Hematopoietic multipotent progenitor cell (in vitro differentiated cells): ENCODE measurements around the gene SMARCAL1. TPM values are rescaled to one million over a fixed set of nuclear protein-coding genes. Genes with fewer than 3 reads are reported as not detected.
A peak's percentile ranks its signal among the peaks of the same experiment; 100 is the strongest.
"Not testable (repeated sequence)": the region's sequence is repeated elsewhere in the genome, so short reads cannot be mapped to it uniquely, and the experiment has no call there.

ENCODE experiments used
- DNase-seq, 3 donors: peaks; one replicate each; pipeline ENCODE4 v3.0.0-alpha.2; 2011 to 2015; ENCODE audit warnings: low read depth in 2 of 3, low spot score in 2 of 3
- total RNA-seq: library from RNA; depleted of rRNA; stranded (reverse); fragments of >200 nt; gene quantifications from one replicate; pipeline ENCODE4 v1.2.3, GENCODE V29; 2012

The SMARCAL1 gene
- 28.0 TPM for total RNA-seq

DNA sequence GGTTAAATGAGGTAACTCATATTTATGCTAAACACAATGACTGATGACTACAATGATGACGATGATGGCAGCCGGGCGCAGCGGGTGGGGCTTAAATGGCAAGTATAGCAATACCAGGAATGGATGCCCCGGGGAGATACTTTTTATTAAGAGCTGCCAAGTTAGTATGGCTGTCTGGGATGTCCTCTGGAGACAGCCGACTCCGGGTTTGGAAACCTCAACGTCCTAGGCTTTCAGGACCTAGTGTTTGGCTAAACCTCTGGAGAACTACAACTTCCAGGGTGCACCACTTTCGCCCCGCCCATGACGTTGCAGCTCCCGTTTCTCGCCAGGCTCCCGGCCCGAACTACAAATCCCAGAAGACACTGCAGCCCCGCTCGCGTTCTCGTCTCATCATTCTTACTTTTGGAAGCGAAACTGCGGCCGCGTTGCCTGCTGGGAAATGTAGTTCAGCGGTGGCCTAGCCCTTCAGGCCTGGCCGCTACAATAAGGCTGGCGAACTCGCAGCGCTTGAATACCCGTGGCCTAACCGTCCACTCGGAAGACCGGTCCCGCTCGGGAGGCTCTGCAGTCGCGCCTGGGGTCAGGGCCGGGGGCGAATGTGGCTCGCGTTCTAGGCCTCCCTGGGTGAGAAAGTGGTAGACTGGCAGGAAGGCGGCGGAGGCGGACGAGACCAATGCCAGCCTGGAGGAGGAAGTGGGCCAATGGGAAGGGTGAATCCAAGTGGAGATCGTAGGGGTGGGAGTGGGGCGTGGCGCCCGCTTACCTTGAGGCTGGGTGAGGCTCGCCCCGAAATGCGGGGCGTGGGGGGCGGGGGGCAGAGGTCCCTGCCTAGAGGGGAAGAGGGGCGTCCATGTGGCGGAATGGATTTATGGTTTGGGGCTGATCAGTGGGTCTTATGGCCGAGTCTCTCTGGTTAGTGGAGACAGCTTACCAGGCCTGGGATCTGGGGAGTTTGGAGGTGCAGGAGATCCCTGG lies at the start of gene SMARCAL1:
TSS of gene SMARCAL1 (plus strand) at position 463 of the 978 bp plus-strand sequence. CDS start 2,221 bp downstream, outside the sequence.
- DNase-seq: peak; percentile 91 to 99 (median 98)

DNA sequence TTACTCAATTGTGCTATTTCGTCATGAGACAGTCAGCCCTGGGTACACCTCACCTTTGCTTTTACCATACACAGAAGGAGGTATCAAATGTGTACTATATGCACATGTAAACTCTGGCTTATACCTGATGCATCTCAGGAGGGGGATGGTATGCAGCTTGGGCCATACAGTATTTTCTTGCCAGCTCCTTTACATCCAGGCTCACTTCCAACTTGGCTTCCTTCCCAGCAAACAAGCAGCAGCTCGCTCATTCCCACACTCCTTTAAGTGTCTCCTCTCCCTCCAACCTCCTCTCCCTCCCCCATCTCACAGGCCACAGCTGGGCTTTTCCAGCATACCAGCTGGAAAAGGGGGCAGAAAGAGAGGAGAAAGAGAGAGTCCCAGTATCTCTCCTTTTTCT lies 49.6 kb upstream of the SMARCAL1 start:
- DNase-seq: no peak

- no peak for DNase-seq
These were observed 49.1 kb upstream of the SMARCAL1 start for GRCh38 chr2:216363221-216363620.

- DNase-seq: no peak
These were observed 46.8 kb upstream of the SMARCAL1 start for GRCh38 chr2:216365518-216365917.

GRCh38 chr2:216366777-216367471 lies 45.4 kb upstream of the SMARCAL1 start:
- DNase-seq: no peak

DNA sequence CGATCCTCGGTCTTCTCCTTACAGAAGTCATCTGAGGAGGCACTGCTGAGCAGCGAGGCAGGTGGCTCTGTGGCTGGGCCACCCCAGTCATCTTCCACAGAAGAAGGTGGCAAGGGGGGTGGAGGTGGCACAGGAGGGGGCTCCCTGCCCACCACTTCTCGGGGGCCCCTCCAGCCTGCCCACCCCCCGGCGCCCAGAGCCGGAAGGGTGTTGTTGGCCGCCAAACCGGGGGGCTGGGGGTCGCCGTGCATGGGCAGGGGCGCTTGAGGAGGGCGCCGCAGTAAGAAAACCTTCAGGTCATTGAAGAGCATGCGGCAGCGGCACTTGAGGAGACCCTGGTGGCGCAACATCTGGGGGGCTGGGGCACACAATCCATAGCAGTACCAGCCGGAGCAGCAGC lies 42.5 kb upstream of the SMARCAL1 start:
- no peak for DNase-seq

GRCh38 chr2:216370961-216371712 lies 41.1 kb upstream of the SMARCAL1 start:
- no peak for DNase-seq

DNA sequence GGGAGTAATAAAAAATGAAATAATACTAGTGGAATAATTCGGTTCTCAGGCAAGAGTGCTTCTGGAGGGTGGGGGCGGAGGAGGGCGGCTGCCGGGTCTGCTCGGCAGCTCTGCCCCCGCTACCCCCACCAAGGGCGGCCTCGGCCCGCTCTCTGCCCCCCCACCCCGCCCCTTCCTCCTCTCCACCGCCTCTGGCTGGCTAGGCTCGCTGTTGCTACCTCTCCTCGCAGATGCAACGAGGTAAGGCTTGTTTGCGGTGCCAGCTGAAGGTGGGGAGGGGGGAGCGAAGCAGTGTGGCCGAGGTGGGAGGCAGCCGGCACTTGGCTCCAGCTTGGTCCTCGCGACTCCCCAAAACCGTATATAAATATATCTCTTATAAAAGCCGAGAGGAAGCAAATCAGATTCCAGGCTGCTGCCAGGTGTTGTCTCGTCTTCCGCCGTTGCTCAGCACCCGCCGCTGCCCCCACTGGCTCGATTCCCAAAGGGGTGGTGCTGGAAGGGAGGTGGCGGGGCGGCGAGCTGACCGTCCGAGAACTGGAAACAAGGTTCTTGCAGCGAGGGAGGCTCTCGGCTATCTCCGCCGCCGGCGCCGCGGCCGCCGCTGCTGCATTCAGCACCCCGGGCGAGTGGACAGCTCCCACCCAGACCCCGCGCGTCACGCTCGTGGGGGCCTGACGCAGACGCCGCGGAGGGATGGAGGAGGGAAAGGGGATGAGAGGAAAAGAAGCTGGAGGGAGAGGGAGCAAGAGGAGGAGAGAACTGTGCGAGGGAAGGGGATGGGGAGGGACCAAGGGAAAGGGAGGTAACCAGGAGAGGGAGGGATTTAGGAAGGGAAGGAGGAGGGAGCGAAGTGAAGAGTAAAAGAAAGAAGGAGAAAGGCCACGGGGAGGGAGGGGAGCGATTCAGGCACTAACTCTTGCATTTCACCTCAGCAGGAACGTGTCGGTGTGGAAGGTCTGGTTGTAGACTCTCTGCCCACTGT lies 40.3 kb upstream of the SMARCAL1 start, which contains the start of gene MARCHF4:
TSS of gene MARCHF4 (minus strand) at position 763 of the 982 bp plus-strand sequence. CDS start 2,223 bp downstream, outside the sequence.
- peak; percentile 46 to 68 (median 67) for DNase-seq

GRCh38 chr2:216372761-216373291 lies 39.5 kb upstream of the SMARCAL1 start:
- no peak for DNase-seq

DNA sequence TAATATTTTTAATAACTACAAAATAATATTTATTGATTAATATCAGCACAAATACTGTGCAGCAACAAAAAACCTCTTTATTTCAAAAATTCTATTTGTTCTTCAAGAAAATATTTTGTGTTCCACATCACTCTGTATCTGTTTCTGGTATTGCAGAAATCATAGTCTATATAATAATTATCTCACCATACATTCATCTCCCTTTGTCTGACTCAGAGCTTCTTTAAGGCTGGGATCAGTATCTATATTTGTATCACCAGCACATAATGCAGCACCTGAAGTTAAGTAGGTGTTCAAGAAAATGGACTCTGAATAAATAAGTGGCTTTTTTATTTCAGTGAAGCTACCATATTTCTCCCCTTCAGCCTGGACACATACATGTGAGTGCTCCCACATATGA lies 38.4 kb upstream of the SMARCAL1 start:
- no peak for DNase-seq

- no peak for DNase-seq
These were observed 37.0 kb upstream of the SMARCAL1 start for GRCh38 chr2:216375286-216375685.

DNA sequence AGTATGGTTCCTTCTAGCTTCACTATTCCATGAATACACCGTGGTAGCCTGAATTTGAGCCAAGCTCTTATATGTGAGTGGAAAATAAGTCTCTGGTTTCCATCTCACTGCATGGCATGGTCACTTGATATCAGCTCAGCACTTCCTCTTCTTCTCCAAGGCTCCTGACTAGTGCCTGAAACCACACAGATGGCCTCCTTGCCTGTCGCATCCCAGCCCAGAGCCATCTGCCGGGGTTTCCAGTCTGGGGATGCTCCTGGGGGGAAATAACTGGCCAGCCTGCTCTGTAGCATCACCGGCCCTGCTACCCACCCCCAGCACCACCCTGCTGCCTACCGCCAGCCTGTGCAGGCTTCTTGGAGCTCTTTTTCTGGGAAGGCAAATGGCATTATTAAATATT lies 32.3 kb upstream of the SMARCAL1 start:
- no peak for DNase-seq

GRCh38 chr2:216384409-216384808 lies 27.9 kb upstream of the SMARCAL1 start:
- not testable (repeated sequence) for DNase-seq

GRCh38 chr2:216385478-216385877 lies 26.8 kb upstream of the SMARCAL1 start:
- no peak for DNase-seq

- no peak for DNase-seq
These were observed 25.0 kb upstream of the SMARCAL1 start for GRCh38 chr2:216387262-216387661.

- no peak for DNase-seq
These were observed 24.0 kb upstream of the SMARCAL1 start for GRCh38 chr2:216388046-216388884.

GRCh38 chr2:216389570-216389969 lies 22.7 kb upstream of the SMARCAL1 start:
- no peak for DNase-seq

DNA sequence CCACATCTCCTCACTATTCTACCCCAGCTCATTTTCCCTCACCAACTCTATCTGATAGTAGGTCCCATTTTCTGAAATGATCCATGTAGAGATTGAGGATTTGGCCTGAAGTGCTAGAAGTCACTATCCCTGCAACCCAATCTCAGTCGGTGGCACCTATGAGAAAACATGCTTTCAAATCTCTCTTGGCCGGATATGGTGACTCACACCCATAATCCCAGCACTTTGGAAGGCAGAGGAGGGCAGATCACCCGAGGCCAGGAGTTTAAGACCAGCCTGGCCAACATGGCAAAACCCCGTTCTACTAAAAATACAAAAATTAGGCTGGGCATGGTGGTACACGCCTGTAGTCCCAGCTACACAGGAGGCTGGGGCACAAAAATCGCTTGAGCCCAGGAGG lies 20.9 kb upstream of the SMARCAL1 start:
- no peak for DNase-seq
